GM19463 (cell line): ENCODE data around the gene ZNF365.
"Not testable (repeated sequence)": the region's sequence is repeated elsewhere in the genome, so short reads cannot be mapped to it uniquely, and the experiment has no call there.

Experiments
- ATAC-seq: cut with Tn5 transposase; IDR thresholded peaks from one replicate; pipeline ENCODE4 v1.9.1; 2021; ENCODE audit warnings: mild to moderate bottlenecking, moderate library complexity; ENCODE audit not compliant: unreplicated experiment

Gene ZNF365

DNA sequence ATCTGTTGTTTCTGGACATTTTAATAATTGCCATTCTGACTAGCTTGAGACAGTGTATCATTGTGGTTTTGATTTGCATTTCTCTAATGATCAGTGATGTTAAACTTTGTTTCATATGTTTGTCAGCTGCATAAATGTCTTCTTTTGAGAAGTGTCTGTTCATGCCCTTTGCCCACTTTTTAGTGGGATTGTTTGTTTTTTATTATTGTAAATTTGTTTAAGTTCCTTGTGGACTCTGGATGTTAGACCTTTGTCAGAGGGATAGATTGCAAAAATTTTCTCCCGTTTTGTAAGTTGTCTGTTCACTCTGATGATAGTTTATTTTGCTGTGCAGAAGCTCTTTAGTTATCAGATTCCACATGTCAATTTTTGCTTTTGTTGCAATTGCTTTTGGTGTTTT, 36.8 kb downstream of the ZNF365 start:
- not testable (repeated sequence) for ATAC-seq

DNA sequence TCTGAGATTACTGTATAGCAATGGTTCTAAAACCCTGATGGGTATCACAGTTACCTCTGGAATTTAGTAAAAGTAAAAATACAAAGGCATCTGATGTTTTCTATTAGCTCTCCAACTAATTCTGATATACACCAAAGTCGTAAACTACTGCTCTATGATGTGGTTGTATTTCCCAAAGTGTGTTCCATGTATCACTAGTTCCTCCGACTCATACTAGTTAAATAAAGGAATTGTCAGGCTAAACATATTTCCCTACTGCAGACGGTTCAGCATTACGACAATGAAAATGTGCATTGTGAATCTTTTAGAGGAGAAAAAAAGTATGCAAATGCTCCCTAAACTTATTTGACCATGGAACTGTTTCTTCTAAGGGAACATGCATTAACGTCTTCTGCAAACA, 38.9 kb downstream of the ZNF365 start:
- ATAC-seq: no peak

DNA sequence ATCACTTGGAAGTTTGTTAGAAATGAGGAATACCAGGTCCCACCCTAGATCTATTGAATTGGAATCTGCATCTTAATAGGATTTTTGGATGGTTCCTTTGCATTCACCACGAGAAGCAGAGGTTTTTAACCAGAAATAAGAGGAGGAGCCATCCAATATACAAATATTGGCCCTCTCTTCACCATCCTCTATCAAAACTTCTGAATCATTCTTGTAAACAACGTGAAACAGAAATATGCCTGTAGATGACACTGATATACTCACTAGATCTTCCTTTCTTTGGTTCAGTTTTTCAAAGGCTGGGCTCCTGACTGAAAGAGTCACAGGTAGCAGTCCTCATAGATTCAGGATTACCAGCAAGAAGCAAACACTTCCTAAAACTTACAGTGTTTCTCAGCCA, 39.5 kb downstream of the ZNF365 start:
- no peak for ATAC-seq

DNA sequence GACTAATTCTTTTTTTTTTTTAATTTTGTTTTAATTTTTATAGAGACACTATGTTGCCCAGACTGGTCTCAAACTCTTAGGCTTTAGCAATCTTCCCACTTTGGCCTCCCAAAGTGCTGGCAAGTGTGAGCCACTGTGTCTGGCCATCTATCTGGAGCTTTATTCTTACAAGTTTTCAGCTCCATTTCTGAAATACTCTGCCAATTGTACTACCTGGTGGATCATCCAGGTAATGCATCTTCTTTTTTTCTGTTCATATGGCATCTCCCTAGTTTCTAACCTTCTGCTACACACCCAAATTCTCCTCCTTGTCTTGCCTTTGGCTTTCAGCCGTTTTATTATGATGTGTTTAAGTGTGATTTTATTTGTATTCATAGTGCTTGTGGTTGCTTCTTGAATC, 40.2 kb downstream of the ZNF365 start:
- ATAC-seq: no peak

DNA sequence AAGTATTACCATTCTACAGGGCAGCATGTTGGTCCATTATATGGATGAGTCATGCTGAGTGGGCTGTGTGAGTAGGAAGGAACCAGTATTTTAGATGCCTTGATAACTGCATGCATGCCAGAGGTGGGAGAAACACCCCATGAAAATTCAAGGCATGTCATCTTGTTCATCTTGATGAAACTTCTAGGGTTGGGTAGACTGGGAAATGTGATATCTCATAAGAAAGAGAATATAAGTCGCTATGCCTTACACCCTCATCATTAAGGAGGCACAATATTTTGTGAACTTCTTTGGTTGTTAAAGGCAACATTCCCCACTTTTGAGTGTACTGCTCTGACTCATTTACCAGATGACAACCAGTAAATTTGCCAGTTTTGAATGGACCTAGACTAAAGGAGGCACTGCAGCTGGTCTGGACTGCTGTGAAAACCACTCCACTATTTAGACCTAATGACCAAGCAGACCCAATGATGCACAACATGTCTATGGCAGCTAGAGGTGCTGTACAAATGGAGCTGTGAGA, 48.0 kb downstream of the ZNF365 start:
- no peak for ATAC-seq

DNA sequence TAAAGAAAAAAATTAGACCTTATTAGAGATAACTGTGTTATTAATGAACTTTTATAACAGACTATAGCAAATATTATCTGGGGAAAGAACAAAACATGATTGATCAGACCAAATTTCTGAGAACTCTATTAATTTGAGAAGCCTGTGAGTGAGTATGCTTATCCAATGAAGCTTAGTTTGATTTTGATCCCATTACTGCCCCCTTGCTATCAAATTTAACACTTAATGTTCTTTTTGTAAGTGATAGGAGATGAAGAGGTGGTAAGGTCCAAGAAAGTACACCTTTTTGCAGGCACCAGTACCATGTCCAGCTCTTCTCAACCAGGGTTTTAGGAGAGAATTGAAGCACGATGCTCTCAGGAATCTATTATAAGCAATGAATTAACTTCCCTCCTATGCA, 49.9 kb downstream of the ZNF365 start:
- no peak for ATAC-seq

GRCh38 chr10:62426086-62426485, 51.9 kb downstream of the ZNF365 start:
- ATAC-seq: peak; percentile 47

DNA sequence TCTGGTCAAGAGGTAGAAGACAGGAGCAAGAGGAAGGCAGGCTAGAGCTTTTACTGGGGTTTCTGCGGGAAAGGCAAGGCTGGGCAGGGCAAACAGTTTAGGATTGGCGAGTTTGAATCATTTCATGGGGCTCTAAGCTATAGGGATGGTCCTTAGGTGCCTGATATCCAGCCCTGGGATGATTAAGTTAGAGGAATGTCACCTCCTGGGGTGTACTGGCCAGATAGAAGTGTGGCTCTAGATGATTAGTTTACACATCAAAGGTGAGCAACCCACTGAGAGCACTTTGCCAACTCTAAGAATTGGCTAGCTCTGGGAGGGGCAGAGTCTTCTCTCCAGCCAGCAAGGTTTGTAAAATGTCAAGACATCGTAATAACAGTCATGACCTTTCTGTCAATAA, 52.4 kb downstream of the ZNF365 start:
- ATAC-seq: no peak

- ATAC-seq: no peak
These were observed 56.7 kb downstream of the ZNF365 start for GRCh38 chr10:62430881-62431280.

DNA sequence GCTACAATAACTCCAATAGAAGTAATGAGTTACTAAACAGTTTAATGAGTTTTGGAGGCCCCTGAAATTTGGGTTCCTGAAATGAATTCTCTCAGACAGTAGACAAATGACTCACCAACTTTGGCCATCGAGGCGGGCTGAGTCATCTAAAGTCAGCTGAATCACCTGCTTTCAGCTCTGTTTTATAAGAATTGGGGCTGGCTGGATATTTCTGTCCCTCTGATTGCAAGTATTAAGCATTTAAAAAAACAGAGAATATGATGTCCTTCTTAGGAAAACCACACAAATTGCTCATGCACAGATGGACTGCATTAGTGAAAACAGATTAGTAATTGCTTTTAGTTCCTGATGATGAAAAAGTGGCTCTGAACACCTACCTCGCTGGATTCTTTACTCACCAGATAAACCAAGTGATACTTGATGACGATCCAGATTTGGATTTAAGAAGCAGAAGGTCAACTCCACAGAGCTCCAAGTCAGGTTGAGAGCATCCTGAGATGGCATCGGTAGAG, 59.1 kb downstream of the ZNF365 start:
- peak; percentile 93 for ATAC-seq

DNA sequence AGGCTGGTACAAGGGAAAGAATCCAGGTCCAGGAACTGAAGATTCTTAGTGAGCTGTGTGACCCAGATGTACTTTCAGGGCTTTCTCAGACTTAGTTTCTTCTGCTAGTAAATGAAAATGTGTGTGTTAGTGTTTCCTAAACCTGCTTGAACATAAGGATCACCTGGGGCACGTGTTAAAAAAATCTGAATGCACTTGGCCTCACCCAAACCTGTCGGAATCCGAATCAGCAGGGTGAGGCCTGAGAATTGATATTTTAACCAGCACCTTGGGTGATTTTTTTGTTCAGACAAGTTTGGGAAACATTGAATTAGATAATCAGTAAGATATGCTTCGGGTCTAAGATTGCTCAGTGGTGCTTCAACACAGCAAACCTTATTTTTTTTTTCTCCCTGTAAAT, 59.7 kb downstream of the ZNF365 start:
- no peak for ATAC-seq

DNA sequence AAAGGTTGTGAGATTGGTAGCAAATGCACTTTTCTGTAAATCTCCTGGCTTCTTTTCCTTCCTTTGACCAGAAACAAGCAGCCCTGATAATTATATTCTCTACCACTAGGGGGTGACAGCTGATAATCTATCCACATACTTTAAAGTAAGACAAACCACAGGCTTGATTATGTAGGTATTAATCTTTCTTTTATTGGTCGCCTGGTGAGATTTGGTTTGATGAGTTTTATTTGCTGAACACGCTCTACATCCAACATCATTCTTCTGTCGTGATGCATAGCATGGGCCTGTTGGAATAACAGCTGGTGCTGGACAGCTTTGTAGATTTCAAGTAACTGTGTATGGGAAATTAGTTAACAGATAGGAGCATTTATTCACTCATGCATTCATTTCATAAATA, 63.5 kb downstream of the ZNF365 start:
- peak; percentile 37 for ATAC-seq

- no peak for ATAC-seq
These were observed 67.8 kb downstream of the ZNF365 start for GRCh38 chr10:62442006-62442405.

- ATAC-seq: no peak
These were observed 68.9 kb downstream of the ZNF365 start for GRCh38 chr10:62442894-62443669.

DNA sequence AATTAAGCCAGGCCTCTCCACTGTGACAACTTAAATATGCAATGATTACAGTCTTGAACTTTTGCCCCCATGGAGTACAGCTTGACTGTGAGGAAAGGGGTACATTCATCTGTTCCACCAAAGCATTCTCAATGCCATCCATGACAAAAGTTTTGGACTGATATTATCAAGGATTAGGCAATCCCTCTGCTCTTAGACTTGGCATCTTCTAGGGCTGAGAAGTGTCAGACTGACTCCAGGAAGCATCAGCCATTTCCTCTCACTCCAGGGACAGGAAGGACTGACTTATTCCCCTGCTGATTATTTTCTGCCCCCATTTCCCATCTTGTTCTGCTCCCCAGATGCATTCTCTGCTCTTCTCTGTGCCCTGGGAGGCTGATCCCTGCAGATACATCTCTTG, 69.7 kb downstream of the ZNF365 start:
- ATAC-seq: no peak

- ATAC-seq: no peak
These were observed 72.5 kb downstream of the ZNF365 start for GRCh38 chr10:62446627-62447026.

DNA sequence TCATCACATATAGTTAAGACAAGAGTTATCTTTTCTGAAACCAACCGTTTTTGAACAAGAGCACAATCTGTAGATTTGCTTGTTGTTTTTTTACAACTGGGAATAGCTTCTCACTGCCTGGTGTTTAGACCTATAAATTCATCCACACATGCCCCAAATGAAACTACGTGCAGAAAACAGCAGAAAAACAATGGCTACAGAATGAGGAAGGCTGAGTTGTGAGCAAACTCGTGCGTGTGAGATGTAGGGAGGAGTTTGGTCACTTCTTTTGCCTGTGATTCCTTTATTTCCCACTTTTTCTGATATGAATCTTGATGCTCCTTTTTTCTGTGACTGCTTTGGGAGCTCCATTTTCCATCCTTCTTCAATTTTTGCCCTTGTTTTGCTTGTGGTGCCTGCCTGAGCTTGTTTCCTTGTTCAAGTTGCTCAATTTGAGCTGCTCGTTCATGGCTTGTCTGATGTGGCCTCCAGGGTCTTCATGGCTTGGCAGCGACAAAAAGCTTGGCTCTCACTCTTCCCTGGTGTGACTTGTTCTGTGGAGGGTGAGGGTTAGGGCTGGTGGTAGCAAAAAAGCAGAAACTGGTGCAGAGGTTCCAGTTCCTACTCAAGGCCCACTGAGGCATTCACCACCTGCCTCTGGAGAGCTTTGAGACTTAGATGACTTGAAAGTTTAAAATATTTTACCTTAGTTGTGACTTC, 76.9 kb downstream of the ZNF365 start:
- no peak for ATAC-seq

DNA sequence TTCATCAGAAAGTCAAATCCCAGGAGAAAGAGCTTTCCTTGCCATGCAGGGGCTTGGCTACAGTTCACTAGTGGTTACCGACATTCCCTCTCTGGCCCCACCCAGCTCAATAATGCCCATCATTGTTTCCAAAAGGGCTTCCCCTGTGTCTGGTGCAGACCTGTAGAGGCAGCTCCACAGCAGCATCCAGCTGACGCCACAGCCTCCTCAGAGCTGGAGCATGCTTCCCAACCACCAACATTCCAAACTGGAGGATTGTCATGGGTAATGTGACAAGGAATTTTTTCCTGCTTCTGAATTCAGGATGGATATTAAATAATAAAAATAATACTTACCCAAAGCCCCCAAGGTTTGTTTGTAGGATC, 77.4 kb downstream of the ZNF365 start:
- no peak for ATAC-seq
